HG03039 (cell line): ENCODE results near the gene FARS2.

ENCODE experiments used
- ATAC-seq: cut with Tn5 transposase; IDR thresholded peaks from one replicate; pipeline ENCODE4 v1.9.1; 2021; ENCODE audit warnings: mild to moderate bottlenecking, moderate library complexity; ENCODE audit not compliant: unreplicated experiment

Gene FARS2

DNA sequence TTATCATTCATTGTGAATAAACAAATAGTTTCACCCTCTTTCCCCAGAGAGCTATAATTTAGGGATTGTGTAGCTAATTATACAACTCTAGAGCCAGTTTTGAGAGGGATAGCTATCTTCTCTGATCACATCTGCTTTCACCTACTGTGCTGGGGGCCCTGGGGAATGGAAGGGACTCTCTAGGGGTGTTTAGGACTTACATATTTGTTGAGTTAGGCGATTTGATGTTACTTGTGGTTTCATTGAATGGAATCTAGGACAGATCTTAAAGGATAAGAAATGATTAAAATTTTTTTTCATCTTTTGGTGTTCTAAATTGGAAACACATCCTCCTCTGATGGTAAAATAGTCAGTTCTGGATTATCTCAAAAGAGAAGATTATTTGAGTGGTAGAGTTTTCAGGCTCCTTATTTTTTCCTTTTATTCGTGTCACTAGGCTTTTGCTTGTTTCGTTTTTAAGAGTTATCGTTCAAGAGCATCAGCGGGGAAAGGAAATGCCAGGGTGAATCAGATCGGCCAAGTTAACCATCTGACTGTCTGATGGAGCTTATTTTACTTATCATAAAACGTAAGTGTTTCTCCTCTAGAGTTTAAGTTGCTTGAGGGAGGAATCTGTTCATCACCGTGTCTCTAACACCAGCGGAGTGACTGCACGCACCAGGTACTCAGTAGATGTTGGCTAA lies 236.7 kb downstream of the FARS2 start:
- no peak for ATAC-seq

DNA sequence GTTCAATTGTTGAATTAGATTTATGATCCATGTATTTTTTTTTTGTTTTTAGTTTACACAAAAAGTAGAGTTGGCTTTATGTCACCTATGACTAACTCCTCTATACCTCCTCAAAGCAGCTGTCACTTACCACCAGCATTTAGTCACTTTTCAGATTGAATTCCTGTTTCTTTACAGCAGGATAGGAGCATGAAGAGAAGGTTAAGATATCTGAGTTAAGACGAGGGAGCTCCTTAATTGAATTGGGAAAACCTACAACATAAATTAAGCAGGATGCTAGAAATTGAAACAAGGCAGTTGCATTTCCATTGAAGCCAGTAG lies 237.2 kb downstream of the FARS2 start:
- no peak for ATAC-seq

- ATAC-seq = no peak
Measured at GRCh38 chr6:5499644-5500306, 238.5 kb downstream of the FARS2 start.

- ATAC-seq = no peak
Measured at GRCh38 chr6:5501837-5502236, 240.5 kb downstream of the FARS2 start.

DNA sequence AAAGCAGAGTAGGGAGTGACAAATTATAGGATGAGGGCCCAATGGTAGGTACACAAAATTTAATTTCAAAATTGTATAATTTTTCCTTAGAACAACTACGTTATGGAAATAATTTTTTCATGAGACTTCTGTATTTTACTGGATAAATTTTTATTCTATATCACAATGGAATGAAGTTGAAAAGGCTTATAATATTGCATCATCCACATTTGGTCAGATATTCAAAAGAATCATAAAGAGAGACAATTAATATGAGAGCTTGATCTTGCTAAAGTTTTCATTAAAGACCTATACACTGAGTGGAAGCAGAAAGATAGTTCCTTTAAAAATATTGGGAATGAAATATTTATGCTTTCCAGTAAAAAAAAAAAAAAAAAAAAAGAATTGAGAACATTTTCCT lies 242.8 kb downstream of the FARS2 start:
- no peak for ATAC-seq

- ATAC-seq = no peak
Measured at GRCh38 chr6:5506149-5506548, 244.8 kb downstream of the FARS2 start.

GRCh38 chr6:5506597-5506996 lies 245.3 kb downstream of the FARS2 start:
- no peak for ATAC-seq

DNA sequence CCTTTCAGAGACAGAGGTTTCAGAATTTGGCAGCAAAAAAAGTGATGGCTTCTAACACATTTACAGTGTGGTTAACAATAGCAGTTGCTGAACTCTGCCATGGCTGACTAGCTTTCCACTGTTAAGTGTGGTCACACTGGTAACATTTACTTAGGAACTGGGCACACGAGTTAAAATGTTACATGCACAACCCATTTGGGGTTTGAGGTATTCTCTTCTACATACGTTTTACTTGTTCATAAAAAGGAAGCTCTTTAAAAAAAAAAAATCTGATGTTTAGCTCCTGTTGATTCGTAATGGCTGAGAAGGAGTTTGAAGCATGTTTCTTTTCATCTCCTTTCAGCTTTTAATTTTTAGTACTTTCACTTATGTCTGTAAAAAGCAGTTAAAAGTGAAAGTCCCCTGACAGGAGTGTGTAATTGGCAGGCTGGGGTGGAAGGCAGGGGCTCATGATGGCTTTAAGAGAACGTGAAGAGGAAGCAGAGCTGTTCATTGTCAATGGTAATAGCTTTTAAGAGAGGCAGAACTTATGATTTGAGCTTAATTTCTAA lies 245.9 kb downstream of the FARS2 start:
- no peak for ATAC-seq

GRCh38 chr6:5509106-5509505 lies 247.8 kb downstream of the FARS2 start:
- no peak for ATAC-seq

GRCh38 chr6:5510331-5511133 lies 249.2 kb downstream of the FARS2 start:
- ATAC-seq = no peak

- ATAC-seq = no peak
Measured at GRCh38 chr6:5511954-5512353, 250.6 kb downstream of the FARS2 start.

GRCh38 chr6:5512422-5512821 lies 251.1 kb downstream of the FARS2 start:
- no peak for ATAC-seq

DNA sequence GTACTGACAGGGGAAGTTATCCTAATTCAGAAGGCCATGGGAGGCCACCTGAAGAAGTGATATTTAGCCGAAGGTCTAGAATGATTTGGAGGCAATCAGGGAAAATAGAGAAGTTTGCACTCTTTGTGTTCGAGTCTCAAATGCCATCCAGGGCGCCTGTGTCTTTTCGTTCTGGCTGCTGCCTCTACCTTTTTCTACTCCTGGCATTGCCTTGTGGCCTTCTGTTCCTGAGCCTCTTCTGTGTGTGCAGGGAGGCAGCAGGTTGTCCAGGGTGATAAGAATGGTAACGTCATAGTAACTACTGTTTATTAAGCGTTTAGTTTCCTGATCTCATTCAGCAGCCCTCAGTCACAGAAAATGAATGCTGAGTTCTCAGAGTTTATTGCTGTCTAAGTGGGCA lies 252.1 kb downstream of the FARS2 start:
- ATAC-seq = no peak

- ATAC-seq = no peak
Measured at GRCh38 chr6:5514353-5514752, 253.0 kb downstream of the FARS2 start.

- no peak for ATAC-seq
Measured at GRCh38 chr6:5515200-5515599, 253.9 kb downstream of the FARS2 start.

- ATAC-seq = no peak
Measured at GRCh38 chr6:5516036-5516435, 254.7 kb downstream of the FARS2 start.

GRCh38 chr6:5517796-5518195 lies 256.5 kb downstream of the FARS2 start:
- peak; percentile 58 for ATAC-seq

DNA sequence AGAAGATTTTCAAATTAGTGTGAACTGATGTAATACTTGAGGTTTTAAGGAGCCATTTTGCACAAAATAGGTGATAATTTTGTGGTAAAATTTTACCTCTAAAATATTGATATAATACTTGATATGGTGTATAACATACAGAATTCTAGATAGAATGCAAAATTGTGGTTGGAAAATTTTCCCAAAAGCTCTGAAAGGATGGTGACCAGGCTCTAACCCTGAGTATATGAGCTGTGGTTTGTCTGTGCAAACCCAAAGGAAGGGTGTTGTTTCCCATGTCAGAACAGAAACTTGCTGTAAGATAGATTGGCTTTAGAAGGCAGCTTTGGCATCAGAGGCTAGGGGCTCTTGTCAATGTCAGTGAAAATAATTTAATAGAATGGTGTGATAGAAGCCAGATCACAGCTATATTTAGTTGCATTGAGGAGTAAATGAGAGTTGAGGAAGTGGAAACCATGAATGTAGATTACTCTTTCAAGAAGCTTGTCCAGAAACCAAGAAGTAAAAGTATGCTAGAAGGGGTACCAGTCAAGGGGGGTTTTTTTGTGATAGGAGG lies 257.7 kb downstream of the FARS2 start:
- no peak for ATAC-seq

DNA sequence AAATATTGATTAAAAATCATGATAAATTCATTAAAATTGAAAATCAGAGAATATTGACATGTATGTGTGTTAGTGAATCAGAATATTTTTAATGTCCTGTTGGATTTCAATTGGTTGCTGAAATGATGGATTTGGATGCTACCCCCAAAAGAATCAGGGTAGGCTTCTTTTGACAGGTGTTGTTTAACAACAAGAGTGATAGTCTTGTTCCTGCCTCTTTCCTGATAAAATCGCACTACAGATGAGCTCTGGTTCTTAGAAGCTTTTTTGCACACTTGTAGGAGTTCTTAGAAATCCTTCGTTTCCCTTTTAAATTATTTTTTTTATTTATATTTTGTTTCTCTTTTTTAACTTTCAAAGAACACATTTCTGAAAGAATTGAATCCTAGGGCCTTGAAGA lies 259.5 kb downstream of the FARS2 start:
- no peak for ATAC-seq

- ATAC-seq = no peak
Measured at GRCh38 chr6:5521322-5521721, 260.0 kb downstream of the FARS2 start.

- ATAC-seq = no peak
Measured at GRCh38 chr6:5522147-5522546, 260.8 kb downstream of the FARS2 start.

- no peak for ATAC-seq
Measured at GRCh38 chr6:5524110-5524509, 262.8 kb downstream of the FARS2 start.
